GM12878 (cell line): ENCODE data around the gene CLPSL1. TPM values are rescaled to one million over a fixed set of nuclear protein-coding genes. Genes with fewer than 3 reads are reported as not detected.

Experiments used
- ATAC-seq: fragments of 200-7000 bp; cut with Tn5 transposase; 3 replicates; pipeline ENCODE4 v1.9.1; 2020; ENCODE audit warnings: mild to moderate bottlenecking, moderate library complexity
- BruUV-seq: library from RNA; stranded (reverse); fragments of 400-500 nt; replicated peaks from 2 replicates; lab custom pipeline; 2021; lab: Mats Ljungman, UMichigan
- CTCF ChIA-PET: fragments of 300-600 bp; sonication (Branson Sonifier 250); formaldehyde crosslinking; extraction: SDS; loops from one replicate; lab custom pipeline; 2021; ENCODE audit warnings: inconsistent platforms; lab: Yijun Ruan, JAX
- POLR2A ChIA-PET: fragments of 350-600 bp; formaldehyde crosslinking; extraction: SDS; loops from one replicate; lab custom pipeline; 2021; ENCODE audit warnings: inconsistent platforms; lab: Charles Lee
- RAD21 ChIA-PET: fragments of 300-600 bp; sonication (Branson Sonifier 250); formaldehyde crosslinking; loops from one replicate; lab custom pipeline; 2023; ENCODE audit warnings: antibody characterized with exemption; ENCODE audit not compliant: unreplicated experiment; lab: Charles Lee
- SMC1A ChIA-PET: fragments of 300-600 bp; sonication (Branson Sonifier 250); formaldehyde crosslinking; loops from one replicate; lab custom pipeline; 2023; ENCODE audit not compliant: unreplicated experiment, uncharacterized antibody; lab: Charles Lee
- DNase-seq: peaks from one replicate; pipeline ENCODE4 v3.0.0-alpha.2; 2011; ENCODE audit warnings: low read depth, low spot score
- FAIRE-seq: peaks from 3 replicates; lab custom pipeline; 2011; peaks lifted over from hg19 to GRCh38; lab: Jason Lieb, UNC
- H2AFZ ChIP-seq: 2 replicates; pipeline ENCODE4 v1.6.0; 2011; ENCODE audit warnings: low read depth, low read length, control low read depth; ENCODE audit not compliant: control insufficient read depth
- H3K27ac ChIP-seq: 2 replicates; pipeline ENCODE4 v1.5.1; 2011; ENCODE audit warnings: control low read depth; ENCODE audit not compliant: control insufficient read depth, insufficient read depth
- H3K27me3 ChIP-seq, 2 experiments: replicated peaks in 1 of 2; 2 replicates each; pipeline versions ENCODE4 v1.6.0 to v1.6.1; 2011; ENCODE audit warnings: low read length in 1 of 2; ENCODE audit not compliant: control insufficient read depth in 2 of 2, insufficient read depth in 2 of 2
- H3K36me3 ChIP-seq, 2 experiments: 2 replicates each; pipeline ENCODE4 v1.5.1; 2011; ENCODE audit warnings: low read length in 1 of 2; ENCODE audit not compliant: control insufficient read depth in 2 of 2, insufficient read depth in 2 of 2
- H3K4me1 ChIP-seq: 2 replicates; pipeline ENCODE4 v1.6.1; 2011; ENCODE audit warnings: mild to moderate bottlenecking, low read length, moderate library complexity, mixed read lengths; ENCODE audit not compliant: control insufficient read depth, insufficient read depth
- H3K4me2 ChIP-seq: 2 replicates; pipeline ENCODE4 v1.6.0; 2011; ENCODE audit warnings: control low read depth; ENCODE audit not compliant: control insufficient read depth, insufficient read depth
- H3K4me3 ChIP-seq: fragments of 200-600 bp; sonication (generic); 2 replicates; pipeline ENCODE4 v1.5.1; 2016
- H3K79me2 ChIP-seq: 2 replicates; pipeline ENCODE4 v1.6.0; 2011; ENCODE audit warnings: low read length; ENCODE audit not compliant: control insufficient read depth, insufficient read depth
- H3K9ac ChIP-seq: 2 replicates; pipeline ENCODE4 v1.8.0; 2011; ENCODE audit warnings: low read length, control low read depth, mixed read lengths; ENCODE audit not compliant: control insufficient read depth, insufficient read depth
- H3K9me3 ChIP-seq: replicated peaks from 3 replicates; pipeline ENCODE4 v1.5.1; 2011; ENCODE audit warnings: mild to moderate bottlenecking, low read length; ENCODE audit not compliant: control insufficient read depth, insufficient read depth
- H4K20me1 ChIP-seq: 2 replicates; pipeline ENCODE4 v1.6.0; 2011; ENCODE audit not compliant: control insufficient read depth, insufficient read depth
- CBX3 ChIP-seq: fragments of 200-600 bp; sonication (generic); IDR thresholded peaks from 2 replicates; pipeline ENCODE4 v1.6.1; 2016; ENCODE audit warnings: low read depth, borderline replicate concordance
- CHD4 ChIP-seq: fragments of 200-600 bp; sonication (generic); IDR thresholded peaks from 2 replicates; pipeline ENCODE4 v1.6.1; 2016; ENCODE audit warnings: mild to moderate bottlenecking
- DPF2 ChIP-seq: fragments of 450-650 bp; IDR thresholded peaks from 2 replicates; pipeline ENCODE4 v1.6.1; 2017; ENCODE audit warnings: mild to moderate bottlenecking
- LARP7 ChIP-seq: fragments of 450-650 bp; IDR thresholded peaks from 2 replicates; pipeline ENCODE4 v1.6.1; 2017; ENCODE audit warnings: mild to moderate bottlenecking
- MYB ChIP-seq: fragments of 150-350 bp; IDR thresholded peaks from 2 replicates; pipeline ENCODE4 v1.6.1; 2014; ENCODE audit warnings: mild to moderate bottlenecking, low read depth, low read length, borderline replicate concordance
- POLR2AphosphoS5 ChIP-seq: IDR thresholded peaks from 2 replicates; pipeline ENCODE4 v1.6.1; 2011; ENCODE audit warnings: mild to moderate bottlenecking, low read length, inconsistent platforms
- PRDM15 ChIP-seq: fragments of 450-650 bp; formaldehyde crosslinking; IDR thresholded peaks from 2 replicates; pipeline ENCODE4 v1.4.0; 2020; ENCODE audit warnings: mild to moderate bottlenecking, moderate library complexity
- RAD21 ChIP-seq: IDR thresholded peaks from 2 replicates; pipeline ENCODE4 v1.6.1; 2011; ENCODE audit warnings: mild to moderate bottlenecking, low read depth, low read length, moderate library complexity; ENCODE audit not compliant: insufficient read depth
- RELB ChIP-seq: fragments of 450-650 bp; IDR thresholded peaks from 2 replicates; pipeline ENCODE4 v1.6.1; 2017; ENCODE audit warnings: low read depth, mild to moderate bottlenecking, moderate library complexity
- SIX5 ChIP-seq: IDR thresholded peaks from 2 replicates; pipeline ENCODE4 v1.6.1; 2011; ENCODE audit warnings: mild to moderate bottlenecking, low read depth, low read length, moderate library complexity; ENCODE audit not compliant: severe bottlenecking
- STAT1 ChIP-seq: fragments of 450-650 bp; conservative IDR thresholded peaks from 2 replicates; pipeline ENCODE4 v1.6.1; 2014; ENCODE audit warnings: antibody characterized with exemption, mild to moderate bottlenecking
- TARDBP ChIP-seq: IDR thresholded peaks from 2 replicates; pipeline ENCODE4 v1.6.1; 2016; ENCODE audit warnings: borderline replicate concordance
- ZNF24 ChIP-seq: fragments of 450-650 bp; IDR thresholded peaks from 2 replicates; pipeline ENCODE4 v1.6.1; 2017; ENCODE audit warnings: antibody characterized with exemption, mild to moderate bottlenecking
- ZNF384 ChIP-seq: IDR thresholded peaks from 2 replicates; pipeline ENCODE4 v1.6.1; 2012; ENCODE audit warnings: low read depth, mild to moderate bottlenecking, low read length, improper control_type of control experiment, borderline replicate concordance
- WGBS: methylation state at CpG from one replicate; pipeline ENCODE4 v1.1.6; 2016; ENCODE audit warnings: low lambda C conversion rate; ENCODE audit not compliant: insufficient replicate concordance, insufficient coverage; ENCODE audit errors: missing lambda C conversion rate; 5-methylcytosine and 5-hydroxymethylcytosine counted together
- in situ Hi-C: fragments of 300-500 bp; cut with MboI; formaldehyde crosslinking; loops from 9 replicates; pipeline ENCODE4 v1.14.3; 2018; ENCODE audit warnings: mixed read lengths
- intact Hi-C: fragments of 100-400 bp; cut with micrococcal nuclease; formaldehyde crosslinking; loops from one replicate; pipeline ENCODE4 v1.14.2; 2022; ENCODE audit not compliant: unreplicated experiment
- polyA plus RNA-seq, 11 experiments: library from polyadenylated mRNA; depleted of rRNA in 4 of 11; unstranded in 6 of 11; stranded (reverse) in 5 of 11; fragments of >200 nt; fragmentation: Nextera tagmentation in 4 of 11; fragmentation: Illumina TruSeq in 1 of 11; extraction: Ambion mirVana in 4 of 11; extraction: Trizol in 1 of 11; gene quantifications; 1 replicate in 1 of 11; 2 replicates in 10 of 11; pipeline versions ENCODE4 v1.2.1 to v1.2.3, GENCODE V29; 2011 to 2016; ENCODE audit warnings: inconsistent platforms in 2 of 11, missing spikeins in 2 of 11, low read depth in 1 of 11
- total RNA-seq, 4 experiments: library from RNA; depleted of rRNA in 3 of 4; stranded (reverse); fragments of >200 nt in 3 of 4; fragmentation: Illumina TruSeq in 1 of 4; extraction: Trizol in 1 of 4; gene quantifications; 2 replicates each; pipeline versions ENCODE4 v1.2.1 to v1.2.3, GENCODE V29; 2013 to 2021

The CLPSL1 gene
- total and polyA plus RNA-seq, 10 of the 15 experiments (the other 5 are each of a cell fraction or from before 2014, with no cell fraction given): not detected

GRCh38 chr6:35759426-35759825, 21.4 kb upstream of the CLPSL1 start:
- no peak overlapping the region for H3K4me3 ChIP-seq
- H3K4me1 ChIP-seq: peaks cover 26% of the 10 kb centered on the region
- no peaks in the 10 kb centered on the region for H4K20me1 ChIP-seq
- CTCF ChIA-PET: interaction anchor here (0.8 to 3.3 kb wide), 6 partner anchors 9 to 335 kb away, joined by 3 to 16 read pairs (median 4); partner anchors contain the start of gene ARMC12
- intact Hi-C loops: no loop called here
- RAD21 ChIA-PET: interaction anchor here (1.2 to 2.5 kb wide), 2 partner anchors 20 to 237 kb away, joined by 4 to 6 read pairs; no protein-coding TSS in a partner anchor
- no peaks in the 10 kb centered on the region for H3K36me3 ChIP-seq
- peak overlapping the region; percentile 65 for H3K4me2 ChIP-seq
- DNase-seq (no peak), FAIRE-seq (no peak), ATAC-seq (no peak)
- no peaks in the 10 kb centered on the region for H3K79me2 ChIP-seq
- WGBS: 50% methylated on average over 3 of the region's 3 CpGs
- no TSS peak for BruUV-seq
- H3K9ac ChIP-seq: no peak overlapping the region
- SMC1A ChIA-PET: no interaction called here
- in situ Hi-C loops: no loop called here
- H3K27ac ChIP-seq: peak overlapping the region; percentile 43; the same call in 1 of the 2 replicates
- TF ChIP-seq RELB (no peak), TARDBP (no peak), RAD21 (no peak), CBX3 (no peak), CHD4 (no peak), LARP7 (no peak)
- peak overlapping the region; percentile 61 for H2AFZ ChIP-seq
- H3K9me3 ChIP-seq: peaks cover 9% of the 10 kb centered on the region
- POLR2A ChIA-PET: interaction anchor here (0.5 kb wide), 1 partner anchor 273 kb away, joined by 3 read pairs; no protein-coding TSS in a partner anchor
- peaks cover 0 to 4% of the 10 kb centered on the region in 2 experiments; a peak in 1 of 4 replicates for H3K27me3 ChIP-seq

- ChIA-PET CTCF (no interaction called here), SMC1A (no interaction called here), POLR2A (no interaction called here), RAD21 (no interaction called here)
- Histone ChIP-seq H3K4me2 (no peak overlapping the region), H3K9ac (no peak overlapping the region), H3K4me1 (peaks cover 4% of the 10 kb centered on the region), H3K9me3 (no peaks in the 10 kb centered on the region; the same call in 2 of the 3 replicates), H2AFZ (no peak overlapping the region), H3K36me3 (no peaks in the 10 kb centered on the region), H3K27me3 (peaks cover 0 to 4% of the 10 kb centered on the region in 2 experiments; a peak in 1 of 4 replicates), H3K79me2 (no peaks in the 10 kb centered on the region), H4K20me1 (no peaks in the 10 kb centered on the region), H3K27ac (no peak overlapping the region), H3K4me3 (no peak overlapping the region)
- DNase-seq: no peak
- BruUV-seq: no TSS peak
- in situ Hi-C loops (no loop called here), intact Hi-C loops (no loop called here)
- FAIRE-seq: no peak
- WGBS: 84% methylated on average over 23 of the region's 23 CpGs
- no peak for ATAC-seq
- TF ChIP-seq POLR2AphosphoS5 (no peak), LARP7 (no peak), ZNF24 (no peak), MYB (no peak), DPF2 (no peak), ZNF384 (no peak), PRDM15 (CRISPR knock-in tag) (no peak), STAT1 (no peak), SIX5 (no peak)
Observed at GRCh38 chr6:35765739-35766138, 15.1 kb upstream of the CLPSL1 start.
